ENCODE results near the gene JARID2. TPM values are rescaled to one million over a fixed set of nuclear protein-coding genes. Genes with fewer than 3 reads are reported as not detected.
A peak's percentile ranks its signal among the peaks of the same experiment; 100 is the strongest.

Gene JARID2
- total RNA-seq, 4 donors from 2014 or later, result 11.6 to 22.5 (median 16.4) TPM

DNA sequence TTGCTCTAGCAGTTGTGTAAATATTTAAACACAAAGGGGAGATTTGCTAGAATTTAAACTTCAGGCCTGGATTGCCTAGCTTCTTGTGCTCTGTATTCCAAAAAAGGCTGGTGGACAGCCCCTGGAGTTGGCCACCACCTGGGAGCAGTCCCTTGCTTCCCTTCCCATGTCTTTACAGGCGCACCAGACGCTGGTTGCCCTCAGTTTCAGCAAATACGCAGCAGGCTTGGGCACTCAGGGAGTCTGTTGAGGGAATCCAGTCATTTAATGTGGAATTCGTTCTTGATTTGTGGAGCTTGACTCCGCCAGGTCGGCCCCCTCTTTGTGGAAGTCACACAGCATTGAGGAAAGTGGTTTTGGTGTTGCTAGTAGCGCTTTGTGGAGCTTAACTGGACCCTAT is 260.2 kb downstream of the JARID2 start:
- Histone ChIP-seq H3K27ac (peak overlapping the region; percentile 29 to 92 (median 84)), H3K9me3 (no peaks in the 10 kb centered on the region), H3K4me1 (peaks cover 57 to 71% of the 10 kb centered on the region in 2 donors), H3K4me3 (no peak overlapping the region), H3K27me3 (no peaks in the 10 kb centered on the region), H3K36me3 (peaks cover 0 to 7% of the 10 kb centered on the region in 2 donors)
- in situ Hi-C loops (cut with MboI; ENCODE audit: low sequenced_read_pairs in 4 of 4), result loop anchor here in 1 of 4 donors (25.0 kb wide), 1 partner anchor 106 kb away; no protein-coding TSS in a partner anchor
- ATAC-seq, result no peak
- intact Hi-C loops (cut with DNase I; ENCODE audit: low total_unique reads), result no loop called here
- TF ChIP-seq, protein P1, sequence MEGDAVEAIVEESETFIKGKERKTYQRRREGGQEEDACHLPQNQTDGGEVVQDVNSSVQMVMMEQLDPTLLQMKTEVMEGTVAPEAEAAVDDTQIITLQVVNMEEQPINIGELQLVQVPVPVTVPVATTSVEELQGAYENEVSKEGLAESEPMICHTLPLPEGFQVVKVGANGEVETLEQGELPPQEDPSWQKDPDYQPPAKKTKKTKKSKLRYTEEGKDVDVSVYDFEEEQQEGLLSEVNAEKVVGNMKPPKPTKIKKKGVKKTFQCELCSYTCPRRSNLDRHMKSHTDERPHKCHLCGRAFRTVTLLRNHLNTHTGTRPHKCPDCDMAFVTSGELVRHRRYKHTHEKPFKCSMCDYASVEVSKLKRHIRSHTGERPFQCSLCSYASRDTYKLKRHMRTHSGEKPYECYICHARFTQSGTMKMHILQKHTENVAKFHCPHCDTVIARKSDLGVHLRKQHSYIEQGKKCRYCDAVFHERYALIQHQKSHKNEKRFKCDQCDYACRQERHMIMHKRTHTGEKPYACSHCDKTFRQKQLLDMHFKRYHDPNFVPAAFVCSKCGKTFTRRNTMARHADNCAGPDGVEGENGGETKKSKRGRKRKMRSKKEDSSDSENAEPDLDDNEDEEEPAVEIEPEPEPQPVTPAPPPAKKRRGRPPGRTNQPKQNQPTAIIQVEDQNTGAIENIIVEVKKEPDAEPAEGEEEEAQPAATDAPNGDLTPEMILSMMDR (IDR thresholded peaks at IDR 0.05 in 4 of 5, conservative IDR thresholded peaks at IDR 0.05 in 1 of 5), result no peak
- TF ChIP-seq POLR2A (IDR thresholded peaks at IDR 0.05), result no peak
- DNase-seq, result peak in 1 of 2 donors; percentile 15

DNA sequence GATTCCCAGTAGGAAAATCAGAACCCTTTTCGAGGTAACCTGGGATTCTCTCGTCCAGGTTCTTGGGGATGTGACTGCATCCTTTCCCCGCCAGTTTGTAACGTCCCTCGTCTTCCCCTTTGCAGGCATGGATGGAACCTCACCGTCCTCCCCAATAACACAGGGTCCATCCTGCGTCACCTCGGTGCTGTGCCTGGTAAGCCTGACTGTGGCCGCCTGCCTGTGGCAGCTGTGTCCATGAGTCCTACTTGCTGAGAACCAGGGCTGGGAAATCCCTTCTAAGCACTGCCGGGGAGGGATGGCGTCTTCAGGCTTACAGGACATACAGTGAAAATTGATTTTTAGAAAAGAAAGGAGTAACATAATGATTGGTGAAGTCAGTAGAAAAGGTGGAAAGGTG is 261.4 kb downstream of the JARID2 start:
- peaks cover 55 to 73% of the 10 kb centered on the region in 2 donors for H3K4me1 ChIP-seq
- peak in 1 of 2 donors; percentile 10 for DNase-seq
- intact Hi-C loops (cut with DNase I; ENCODE audit: low total_unique reads), result no loop called here

GRCh38 chr6:15507746-15508145 is 261.9 kb downstream of the JARID2 start:
- ATAC-seq (no peak), DNase-seq (peak in 1 of 2 donors; percentile 43)
- in situ Hi-C loops (cut with MboI; ENCODE audit: low sequenced_read_pairs in 4 of 4), result loop anchor here in 1 of 4 donors (25.0 kb wide), 1 partner anchor 105 kb away; no protein-coding TSS in a partner anchor
- Histone ChIP-seq H3K4me3 (no peak overlapping the region), H3K4me1 (peaks cover 53 to 74% of the 10 kb centered on the region in 2 donors), H3K9me3 (no peaks in the 10 kb centered on the region), H3K36me3 (no peaks in the 10 kb centered on the region), H3K27ac (peak overlapping the region in 2 of 4 donors; percentile 47 to 92), H3K27me3 (no peaks in the 10 kb centered on the region)
- intact Hi-C loops (cut with DNase I; ENCODE audit: low total_unique reads), result no loop called here
- TF ChIP-seq, protein P1 (IDR thresholded peaks at IDR 0.05 in 4 of 5, conservative IDR thresholded peaks at IDR 0.05 in 1 of 5), result no peak
- TF ChIP-seq POLR2A (IDR thresholded peaks at IDR 0.05), result no peak

More for the DNA sequence above, 261.4 kb downstream of the JARID2 start:
- Histone ChIP-seq H3K27me3 (no peaks in the 10 kb centered on the region), H3K36me3 (no peaks in the 10 kb centered on the region), H3K4me3 (no peak overlapping the region), H3K9me3 (no peaks in the 10 kb centered on the region), H3K27ac (peak overlapping the region in 2 of 4 donors; percentile 47 to 92)
- in situ Hi-C loops (cut with MboI; ENCODE audit: low sequenced_read_pairs in 4 of 4), result loop anchor here in 1 of 4 donors (25.0 kb wide), 1 partner anchor 105 kb away; no protein-coding TSS in a partner anchor
- ATAC-seq, result no peak
- TF ChIP-seq, protein P1 (IDR thresholded peaks at IDR 0.05 in 4 of 5, conservative IDR thresholded peaks at IDR 0.05 in 1 of 5), result no peak
- TF ChIP-seq POLR2A (IDR thresholded peaks at IDR 0.05), result no peak

GRCh38 chr6:15508441-15508871 is 262.6 kb downstream of the JARID2 start:
- Histone ChIP-seq H3K36me3 (no peaks in the 10 kb centered on the region), H3K27me3 (no peaks in the 10 kb centered on the region), H3K4me3 (no peak overlapping the region), H3K27ac (peak overlapping the region in 2 of 4 donors; percentile 47 to 92), H3K9me3 (no peaks in the 10 kb centered on the region), H3K4me1 (peaks cover 46 to 68% of the 10 kb centered on the region in 2 donors)
- no peak for TF ChIP-seq POLR2A (IDR thresholded peaks at IDR 0.05)
- TF ChIP-seq, protein P1 (IDR thresholded peaks at IDR 0.05 in 4 of 5, conservative IDR thresholded peaks at IDR 0.05 in 1 of 5), result no peak
- no peak for ATAC-seq
- peak in 1 of 2 donors; percentile 5 for DNase-seq
- in situ Hi-C loops (cut with MboI; ENCODE audit: low sequenced_read_pairs in 4 of 4), result loop anchor here in 1 of 4 donors (25.0 kb wide), 1 partner anchor 104 kb away; no protein-coding TSS in a partner anchor
- intact Hi-C loops (cut with DNase I; ENCODE audit: low total_unique reads), result no loop called here

All from gastrocnemius medialis (tissue), 4 donors.